Skin of body (tissue), 2 donors: ENCODE measurements around the gene CEP120. TPM values are rescaled to one million over a fixed set of nuclear protein-coding genes. Genes with fewer than 3 reads are reported as not detected.

Source experiments
- DNase-seq: peaks from one replicate; lab custom pipeline; 2025; lab: John Stamatoyannopoulos, UW
- total RNA-seq: library from RNA; depleted of rRNA; stranded (reverse); fragments of >200 nt; gene quantifications from one replicate; pipeline ENCODE4 v1.2.3, GENCODE V29; 2014

CEP120 gene
- total RNA-seq, 1 donor from 2014 or later, result 16.9 TPM

- no peak for DNase-seq
These were observed 124.1 kb downstream of the CEP120 start for GRCh38 chr5:123299136-123299535.

- no peak for DNase-seq
These were observed 124.7 kb downstream of the CEP120 start for GRCh38 chr5:123298335-123299030.

GRCh38 chr5:123297866-123298265, 125.3 kb downstream of the CEP120 start:
- no peak for DNase-seq

- DNase-seq, result no peak
These were observed 125.9 kb downstream of the CEP120 start for GRCh38 chr5:123297198-123297831.

Other genes starting within 250 kb of the CEP120 start
- 72.1 TPM for gene CSNK1G3, start 88.8 kb upstream of the CEP120 start, total RNA-seq